ENCODE measurements around the gene PTBP1. TPM values are rescaled to one million over a fixed set of nuclear protein-coding genes. Genes with fewer than 3 reads are reported as not detected.

The PTBP1 gene
- total RNA-seq, 2 experiments from 2014 or later, result 315 to 479 TPM

DNA sequence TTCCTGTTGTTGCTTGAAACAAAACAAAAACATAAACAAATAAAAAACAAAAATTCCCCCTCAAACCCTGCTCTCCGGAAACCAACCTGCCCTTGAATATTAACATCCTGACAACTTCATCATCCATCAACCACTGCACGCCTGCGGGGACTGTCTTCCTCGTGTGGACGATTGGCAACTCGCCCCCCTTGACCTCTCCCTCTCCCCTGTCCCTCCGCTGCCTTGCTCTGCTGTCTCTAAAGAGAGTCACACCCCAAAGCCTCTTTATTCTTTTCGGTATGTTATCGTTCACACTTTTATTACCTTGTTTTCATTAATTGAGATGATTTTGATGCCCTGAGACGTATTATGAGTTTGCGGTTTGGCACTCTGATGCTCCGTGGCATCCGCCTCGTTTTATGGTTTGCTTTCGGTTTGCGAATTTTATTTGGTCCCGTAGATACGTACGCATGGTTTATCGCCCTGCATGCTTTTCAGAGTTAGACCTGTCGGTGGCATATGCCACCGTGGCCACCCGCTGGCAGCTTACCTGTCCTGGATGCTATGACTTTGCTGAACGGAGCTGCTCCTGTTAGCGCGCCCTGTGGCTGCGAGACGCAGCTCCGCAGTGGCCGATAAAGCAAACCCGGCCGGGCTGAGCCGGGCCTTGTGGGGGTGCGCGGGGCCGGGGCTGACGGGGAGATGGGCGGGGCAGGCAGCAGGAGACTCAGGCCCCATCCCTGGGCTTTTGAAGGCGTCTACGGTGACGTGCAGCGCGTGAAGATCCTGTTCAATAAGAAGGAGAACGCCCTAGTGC, 10.6 kb downstream of the PTBP1 start:
- ChIA-PET CTCF (ENCODE audit: unreplicated experiment) (no interaction called here), POLR2A (no interaction called here)
- Histone ChIP-seq H3K27ac (ENCODE audit: low read depth, low read length, poor library complexity, severe bottlenecking) (no peak overlapping the region), H3K79me2 (ENCODE audit: insufficient read depth, low read depth, low read length) (peaks cover 10% of the 10 kb centered on the region), H3K4me1 (ENCODE audit: insufficient read depth, low read length, poor library complexity, severe bottlenecking) (no peaks in the 10 kb centered on the region), H3K4me2 (ENCODE audit: low read length) (no peak overlapping the region), H3K4me3 (ENCODE audit: low read depth, low read length, poor library complexity, severe bottlenecking) (no peak overlapping the region), H3K9me3 (ENCODE audit: low read length) (no peaks in the 10 kb centered on the region), H4K20me1 (ENCODE audit: insufficient read depth, low read length) (peaks cover 1% of the 10 kb centered on the region; the same call in 1 of the 2 replicates), H3K9me2 (ENCODE audit: insufficient read depth, low read length) (no peaks in the 10 kb centered on the region), H3K36me3 (ENCODE audit: insufficient read depth, low read length) (peaks cover 94% of the 10 kb centered on the region), H2AFZ (ENCODE audit: low read length) (no peak overlapping the region)
- intact Hi-C loops (cut with micrococcal nuclease; ENCODE audit: unreplicated experiment), result no loop called here
- TF ChIP-seq, protein P1, sequence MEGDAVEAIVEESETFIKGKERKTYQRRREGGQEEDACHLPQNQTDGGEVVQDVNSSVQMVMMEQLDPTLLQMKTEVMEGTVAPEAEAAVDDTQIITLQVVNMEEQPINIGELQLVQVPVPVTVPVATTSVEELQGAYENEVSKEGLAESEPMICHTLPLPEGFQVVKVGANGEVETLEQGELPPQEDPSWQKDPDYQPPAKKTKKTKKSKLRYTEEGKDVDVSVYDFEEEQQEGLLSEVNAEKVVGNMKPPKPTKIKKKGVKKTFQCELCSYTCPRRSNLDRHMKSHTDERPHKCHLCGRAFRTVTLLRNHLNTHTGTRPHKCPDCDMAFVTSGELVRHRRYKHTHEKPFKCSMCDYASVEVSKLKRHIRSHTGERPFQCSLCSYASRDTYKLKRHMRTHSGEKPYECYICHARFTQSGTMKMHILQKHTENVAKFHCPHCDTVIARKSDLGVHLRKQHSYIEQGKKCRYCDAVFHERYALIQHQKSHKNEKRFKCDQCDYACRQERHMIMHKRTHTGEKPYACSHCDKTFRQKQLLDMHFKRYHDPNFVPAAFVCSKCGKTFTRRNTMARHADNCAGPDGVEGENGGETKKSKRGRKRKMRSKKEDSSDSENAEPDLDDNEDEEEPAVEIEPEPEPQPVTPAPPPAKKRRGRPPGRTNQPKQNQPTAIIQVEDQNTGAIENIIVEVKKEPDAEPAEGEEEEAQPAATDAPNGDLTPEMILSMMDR (conservative IDR thresholded peaks at IDR 0.05; ENCODE audit: low read length), result no peak
- TF ChIP-seq EZH2phosphoT487 (IDR thresholded peaks at IDR 0.05; ENCODE audit: borderline replicate concordance, low read depth, low read length), result no peak
- BruUV-seq (replicated peaks), result TSS peak; percentile 20
- DNase-seq (ENCODE audit: low spot score), result no peak

GRCh38 chr19:808423-808775, 11.1 kb downstream of the PTBP1 start:
- TF ChIP-seq, protein P1 (conservative IDR thresholded peaks at IDR 0.05; ENCODE audit: low read length), result no peak
- no peak for TF ChIP-seq EZH2phosphoT487 (IDR thresholded peaks at IDR 0.05; ENCODE audit: borderline replicate concordance, low read depth, low read length)
- no peaks in the 10 kb centered on the region for H3K9me3 ChIP-seq (ENCODE audit: low read length)
- no peak overlapping the region for H3K4me3 ChIP-seq (ENCODE audit: low read depth, low read length, poor library complexity, severe bottlenecking)
- CTCF ChIA-PET (ENCODE audit: unreplicated experiment), result no interaction called here
- no peaks in the 10 kb centered on the region for H3K9me2 ChIP-seq (ENCODE audit: insufficient read depth, low read length)
- H2AFZ ChIP-seq (ENCODE audit: low read length), result no peak overlapping the region
- peaks cover 5% of the 10 kb centered on the region; the same call in 1 of the 2 replicates for H3K79me2 ChIP-seq (ENCODE audit: insufficient read depth, low read depth, low read length)
- intact Hi-C loops (cut with micrococcal nuclease; ENCODE audit: unreplicated experiment), result no loop called here
- BruUV-seq (replicated peaks), result no TSS peak
- POLR2A ChIA-PET, result no interaction called here
- H3K4me2 ChIP-seq (ENCODE audit: low read length), result no peak overlapping the region
- H4K20me1 ChIP-seq (ENCODE audit: insufficient read depth, low read length), result no peaks in the 10 kb centered on the region
- H3K36me3 ChIP-seq (ENCODE audit: insufficient read depth, low read length), result peaks cover 94% of the 10 kb centered on the region
- DNase-seq (ENCODE audit: low spot score), result no peak
- no peak overlapping the region for H3K27ac ChIP-seq (ENCODE audit: low read depth, low read length, poor library complexity, severe bottlenecking)
- no peaks in the 10 kb centered on the region for H3K4me1 ChIP-seq (ENCODE audit: insufficient read depth, low read length, poor library complexity, severe bottlenecking)

- Histone ChIP-seq H3K27ac (ENCODE audit: low read depth, low read length, poor library complexity, severe bottlenecking) (no peak overlapping the region), H3K4me1 (ENCODE audit: insufficient read depth, low read length, poor library complexity, severe bottlenecking) (no peaks in the 10 kb centered on the region), H3K36me3 (ENCODE audit: insufficient read depth, low read length) (peaks cover 94% of the 10 kb centered on the region), H3K9me3 (ENCODE audit: low read length) (no peaks in the 10 kb centered on the region), H2AFZ (ENCODE audit: low read length) (no peak overlapping the region), H3K4me2 (ENCODE audit: low read length) (no peak overlapping the region), H4K20me1 (ENCODE audit: insufficient read depth, low read length) (no peaks in the 10 kb centered on the region), H3K4me3 (ENCODE audit: low read depth, low read length, poor library complexity, severe bottlenecking) (no peak overlapping the region), H3K9me2 (ENCODE audit: insufficient read depth, low read length) (no peaks in the 10 kb centered on the region), H3K79me2 (ENCODE audit: insufficient read depth, low read depth, low read length) (no peaks in the 10 kb centered on the region)
- intact Hi-C loops (cut with micrococcal nuclease; ENCODE audit: unreplicated experiment), result no loop called here
- ChIA-PET POLR2A (no interaction called here), CTCF (ENCODE audit: unreplicated experiment) (no interaction called here)
- TF ChIP-seq EZH2phosphoT487 (IDR thresholded peaks at IDR 0.05; ENCODE audit: borderline replicate concordance, low read depth, low read length), result no peak
- TF ChIP-seq, protein P1 (conservative IDR thresholded peaks at IDR 0.05; ENCODE audit: low read length), result no peak
- BruUV-seq (replicated peaks), result no TSS peak
- no peak for DNase-seq (ENCODE audit: low spot score)
Observed at GRCh38 chr19:810077-810855, 13.0 kb downstream of the PTBP1 start.

All from OCI-LY7 (cell line).